CD1c-positive myeloid dendritic cell (primary cell): ENCODE data around the gene CLCNKA.

ENCODE experiments used
- DNase-seq: peaks from one replicate; pipeline ENCODE4 v3.0.0-alpha.2; 2016; ENCODE audit errors: extremely low spot score

CLCNKA gene

GRCh38 chr1:16063226-16063829 is 41.5 kb downstream of the CLCNKA start:
- DNase-seq, result no peak

- no peak for DNase-seq
Observed at GRCh38 chr1:16063921-16064320, 42.1 kb downstream of the CLCNKA start.

GRCh38 chr1:16064536-16065268 is 42.9 kb downstream of the CLCNKA start:
- DNase-seq, result no peak

- no peak for DNase-seq
Observed at GRCh38 chr1:16065269-16065576, 43.4 kb downstream of the CLCNKA start.

- DNase-seq, result no peak
Observed at GRCh38 chr1:16066245-16066644, 44.4 kb downstream of the CLCNKA start.

- DNase-seq, result no peak
Observed at GRCh38 chr1:16067127-16067768, 45.4 kb downstream of the CLCNKA start.

GRCh38 chr1:16067933-16068332 is 46.1 kb downstream of the CLCNKA start:
- DNase-seq, result no peak

GRCh38 chr1:16068356-16069270 is 46.8 kb downstream of the CLCNKA start:
- DNase-seq, result no peak

GRCh38 chr1:16070640-16071355 is 49.0 kb downstream of the CLCNKA start:
- DNase-seq, result no peak

- no peak for DNase-seq
Observed at GRCh38 chr1:16071614-16072013, 49.8 kb downstream of the CLCNKA start.

GRCh38 chr1:16072095-16072494 is 50.3 kb downstream of the CLCNKA start:
- no peak for DNase-seq

GRCh38 chr1:16072616-16073484 is 51.0 kb downstream of the CLCNKA start:
- DNase-seq, result no peak

- DNase-seq, result peak; percentile 45
Observed at GRCh38 chr1:16073490-16074119, 51.8 kb downstream of the CLCNKA start, which contains the start of gene FAM131C. Gene FAM131C, minus strand, starts transcription at chr1:16073651. Its CDS starts 209 bp downstream, at chr1:16073442.

GRCh38 chr1:16074217-16074616 is 52.4 kb downstream of the CLCNKA start:
- DNase-seq, result no peak

- DNase-seq, result no peak
Observed at GRCh38 chr1:16075337-16076030, 53.6 kb downstream of the CLCNKA start.

- DNase-seq, result no peak
Observed at GRCh38 chr1:16076031-16076864, 54.4 kb downstream of the CLCNKA start.

- DNase-seq, result no peak
Observed at GRCh38 chr1:16076865-16077238, 55.0 kb downstream of the CLCNKA start.
